LHCN-M2 (cell line): ENCODE data around the gene AIDA. TPM values are rescaled to one million over a fixed set of nuclear protein-coding genes. Genes with fewer than 3 reads are reported as not detected.

Source experiments
- DNase-seq: peaks from one replicate; pipeline ENCODE4 v3.0.0-alpha.2; 2012; ENCODE audit warnings: low read depth
- total RNA-seq: library from RNA; depleted of rRNA; stranded (reverse); fragments of >200 nt; gene quantifications from 2 replicates; pipeline ENCODE4 v1.2.3, GENCODE V29; 2014; rRNA removed

Gene AIDA
- total RNA-seq, 1 experiment from 2014 or later: 65.3 TPM

DNA sequence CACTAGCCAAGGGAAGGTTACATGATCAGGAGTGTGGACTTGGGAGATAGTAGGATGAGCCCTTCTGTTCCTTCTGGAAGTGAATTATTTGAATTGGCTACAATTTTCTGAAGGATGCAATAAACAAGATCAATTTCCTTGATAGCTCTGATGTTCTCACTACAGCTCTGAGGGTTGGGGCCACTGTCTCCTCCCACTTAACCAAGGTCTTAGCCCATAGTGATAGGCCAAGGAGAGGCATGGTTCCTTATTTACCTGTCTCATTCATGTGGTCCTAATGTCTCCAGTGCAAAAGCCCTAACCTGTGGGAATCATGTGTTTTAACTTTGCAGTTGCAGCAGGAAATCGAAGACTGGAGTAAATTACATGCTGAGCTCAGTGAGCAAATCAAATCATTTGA is 59.6 kb downstream of the AIDA start:
- no peak for DNase-seq

GRCh38 chr1:222644636-222644980 is 67.7 kb downstream of the AIDA start:
- no peak for DNase-seq

GRCh38 chr1:222643938-222644635 is 68.2 kb downstream of the AIDA start:
- peak; percentile 99 for DNase-seq

GRCh38 chr1:222643606-222643937 is 68.7 kb downstream of the AIDA start:
- DNase-seq: peak; percentile 50

DNA sequence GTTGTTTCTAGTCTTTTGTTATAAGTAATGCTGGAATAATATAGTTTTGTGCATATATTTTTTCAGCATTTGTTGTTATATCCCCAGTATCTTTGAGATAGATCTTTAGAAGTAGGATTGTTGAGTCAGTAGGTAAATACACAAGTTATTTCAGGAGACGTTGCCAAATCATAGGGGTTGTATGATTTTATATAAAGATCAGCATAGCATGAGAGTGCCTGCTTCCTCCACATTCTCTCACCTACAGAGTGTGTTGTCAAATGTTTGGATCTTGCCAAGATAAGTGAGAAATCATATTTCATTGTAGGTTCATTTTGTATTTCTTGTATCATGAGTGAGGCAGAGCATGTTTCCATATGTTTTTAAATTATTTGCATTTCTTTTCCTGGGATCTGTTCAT is 69.8 kb downstream of the AIDA start:
- no peak for DNase-seq

- no peak for DNase-seq
Measured at GRCh38 chr1:222641269-222641948, 70.9 kb downstream of the AIDA start.

GRCh38 chr1:222634180-222635013 is 77.9 kb downstream of the AIDA start:
- peak; percentile 89 for DNase-seq

GRCh38 chr1:222632749-222633148 is 79.5 kb downstream of the AIDA start:
- DNase-seq: no peak

- no peak for DNase-seq
Measured at GRCh38 chr1:222631611-222632208, 80.6 kb downstream of the AIDA start.

- DNase-seq: no peak
Measured at GRCh38 chr1:222629921-222630535, 82.3 kb downstream of the AIDA start.

DNA sequence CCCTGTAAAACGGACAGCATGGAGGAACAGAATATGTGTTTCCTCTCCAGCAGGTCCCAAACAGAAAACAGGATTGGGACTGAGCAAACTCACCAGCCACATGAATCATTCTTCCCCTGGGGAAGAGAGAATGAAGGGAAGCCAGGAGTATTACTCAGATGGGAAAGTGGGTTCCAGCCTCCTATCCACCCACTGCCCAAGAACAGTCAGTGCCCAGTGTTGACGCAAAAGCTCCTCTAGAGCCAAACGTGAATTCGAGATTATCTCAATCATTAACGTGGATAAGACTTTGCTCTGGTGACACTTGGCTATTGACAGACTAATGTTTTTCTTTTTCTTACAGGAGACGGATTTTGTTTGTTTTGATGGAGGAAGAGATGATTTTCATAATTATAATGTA is 85.1 kb downstream of the AIDA start:
- peak; percentile 86 for DNase-seq

DNA sequence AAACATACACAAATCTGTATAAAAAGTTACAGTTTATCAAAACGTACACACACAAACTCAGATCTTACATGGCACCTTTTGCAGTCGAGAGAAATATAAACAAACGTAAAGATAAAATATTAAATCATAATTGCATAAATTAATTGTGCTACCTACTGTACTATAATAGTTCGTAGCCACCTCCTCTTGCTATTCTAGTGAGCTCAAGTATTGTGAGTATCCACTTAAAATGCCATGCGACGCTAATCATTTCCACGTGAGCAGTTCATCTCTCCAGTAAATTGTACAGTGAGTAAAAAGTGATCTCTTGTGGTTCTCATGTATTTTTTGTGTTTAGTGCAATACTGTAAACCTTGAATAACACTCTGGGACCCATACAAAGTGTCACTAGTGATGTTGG is 88.1 kb downstream of the AIDA start:
- DNase-seq: no peak

GRCh38 chr1:222623458-222623857 is 88.8 kb downstream of the AIDA start:
- DNase-seq: no peak

- no peak for DNase-seq
Measured at GRCh38 chr1:222622765-222623164, 89.5 kb downstream of the AIDA start.

GRCh38 chr1:222620566-222620965 is 91.7 kb downstream of the AIDA start:
- DNase-seq: no peak

GRCh38 chr1:222618880-222619596 is 93.3 kb downstream of the AIDA start:
- DNase-seq: peak; percentile 25

Other genes starting within 250 kb of the AIDA start
- gene HHIPL2, start 164.4 kb downstream of the AIDA start, total RNA-seq: 1.4 and 1.9 TPM in 2 replicates
- 15.7 and 23.0 TPM in 2 replicates for gene TAF1A, start 122.6 kb downstream of the AIDA start, total RNA-seq
- gene MIA3, start 94.4 kb downstream of the AIDA start, total RNA-seq: 26.2 and 37.1 TPM in 2 replicates
- gene BROX, start 73 bp upstream of the AIDA start, total RNA-seq: 64.4 and 78.9 TPM in 2 replicates
- not detected in 2 replicates for gene FAM177B, start 24.7 kb upstream of the AIDA start, total RNA-seq
- 2.9 and 4.0 TPM in 2 replicates for gene DISP1, start 102.5 kb upstream of the AIDA start, total RNA-seq